DOHH2 (cell line): Measurements from ENCODE around the gene PEX3.

Experiments used
- H3F3A ChIP-seq: fragments of 200-600 bp; sonication (generic), shearing (Covaris generic); 2 replicates; pipeline ENCODE4 v1.6.0; 2016; ENCODE audit warnings: antibody characterized with exemption, mild to moderate bottlenecking; ENCODE audit not compliant: control insufficient read depth, insufficient read depth
- H3K27ac ChIP-seq: fragments of 200-600 bp; sonication (generic); 2 replicates; pipeline ENCODE4 v1.5.1; 2014; ENCODE audit warnings: low read depth, mild to moderate bottlenecking, low read length, moderate library complexity
- H3K27me3 ChIP-seq: fragments of 200-600 bp; sonication (generic); 2 replicates; pipeline ENCODE4 v1.6.1; 2014; ENCODE audit warnings: mild to moderate bottlenecking, low read length, mixed read lengths; ENCODE audit not compliant: control insufficient read depth
- H3K36me3 ChIP-seq: fragments of 200-600 bp; sonication (generic); 2 replicates; pipeline ENCODE4 v1.6.1; 2014; ENCODE audit warnings: mild to moderate bottlenecking, low read length, moderate library complexity, mixed read lengths; ENCODE audit not compliant: control insufficient read depth
- H3K4me1 ChIP-seq: fragments of 200-600 bp; sonication (generic); 2 replicates; pipeline ENCODE4 v1.6.1; 2014; ENCODE audit warnings: mild to moderate bottlenecking, low read length, mixed read lengths; ENCODE audit not compliant: control insufficient read depth
- H3K4me2 ChIP-seq: fragments of 200-600 bp; sonication (generic); 2 replicates; pipeline ENCODE4 v1.6.0; 2014; ENCODE audit warnings: mild to moderate bottlenecking, low read length, moderate library complexity
- H3K4me3 ChIP-seq: fragments of 200-600 bp; sonication (generic); 2 replicates; pipeline ENCODE4 v1.5.1; 2014; ENCODE audit warnings: mild to moderate bottlenecking, low read length, mixed read lengths
- H3K79me2 ChIP-seq: fragments of 200-600 bp; sonication (generic); 2 replicates; pipeline ENCODE4 v1.6.1; 2014; ENCODE audit warnings: mild to moderate bottlenecking, low read length, mixed read lengths; ENCODE audit not compliant: control insufficient read depth
- H3K9me2 ChIP-seq: fragments of 200-600 bp; sonication (generic); replicated peaks from 2 replicates; pipeline ENCODE4 v1.6.1; 2014; ENCODE audit warnings: mild to moderate bottlenecking, low read length, mixed read lengths; ENCODE audit not compliant: control insufficient read depth
- H3K9me3 ChIP-seq: fragments of 200-600 bp; sonication (generic); 2 replicates; pipeline ENCODE4 v1.6.1; 2014; ENCODE audit warnings: antibody characterized with exemption, low read length, mixed read lengths; ENCODE audit not compliant: control insufficient read depth, insufficient read depth
- H4K20me1 ChIP-seq: fragments of 200-600 bp; sonication (generic); 2 replicates; pipeline ENCODE4 v1.6.0; 2014; ENCODE audit warnings: low read depth, mild to moderate bottlenecking, antibody characterized with exemption, low read length, moderate library complexity; ENCODE audit not compliant: control insufficient read depth, insufficient read depth
- CTCF ChIP-seq: fragments of 200-600 bp; sonication (generic); IDR thresholded peaks from one replicate; pipeline ENCODE4 v1.5.1; 2014; ENCODE audit warnings: antibody characterized with exemption, mild to moderate bottlenecking, low read depth, low read length; ENCODE audit not compliant: poor library complexity, severe bottlenecking
- EZH2phosphoT487 ChIP-seq: fragments of 200-600 bp; sonication (generic); IDR thresholded peaks from 2 replicates; pipeline ENCODE4 v1.6.1; 2017; ENCODE audit warnings: borderline replicate concordance, mild to moderate bottlenecking, antibody characterized with exemption, low read length, moderate library complexity, mixed read lengths

Gene PEX3

GRCh38 chr6:143408151-143408786 is 42.3 kb upstream of the PEX3 start:
- Histone ChIP-seq H3K9me3 (no peaks in the 10 kb centered on the region), H3F3A (no peaks in the 10 kb centered on the region), H3K4me3 (no peak overlapping the region), H3K4me2 (no peak overlapping the region), H4K20me1 (no peaks in the 10 kb centered on the region), H3K27ac (no peak overlapping the region), H3K36me3 (no peaks in the 10 kb centered on the region), H3K4me1 (peaks cover 7% of the 10 kb centered on the region), H3K9me2 (no peaks in the 10 kb centered on the region), H3K79me2 (no peaks in the 10 kb centered on the region), H3K27me3 (no peaks in the 10 kb centered on the region)
- TF ChIP-seq CTCF, result no peak
- TF ChIP-seq EZH2phosphoT487, result no peak

GRCh38 chr6:143408787-143409162 is 41.8 kb upstream of the PEX3 start:
- H3K4me3 ChIP-seq, result no peak overlapping the region
- H3K4me1 ChIP-seq, result peaks cover 7% of the 10 kb centered on the region
- no peaks in the 10 kb centered on the region for H3F3A ChIP-seq
- no peak for TF ChIP-seq CTCF
- no peak for TF ChIP-seq EZH2phosphoT487
- no peak overlapping the region for H3K27ac ChIP-seq
- H3K9me3 ChIP-seq, result no peaks in the 10 kb centered on the region
- no peaks in the 10 kb centered on the region for H3K9me2 ChIP-seq
- H3K36me3 ChIP-seq, result no peaks in the 10 kb centered on the region
- H3K27me3 ChIP-seq, result no peaks in the 10 kb centered on the region
- H4K20me1 ChIP-seq, result no peaks in the 10 kb centered on the region
- H3K79me2 ChIP-seq, result no peaks in the 10 kb centered on the region
- no peak overlapping the region for H3K4me2 ChIP-seq

GRCh38 chr6:143410859-143411270 is 39.7 kb upstream of the PEX3 start:
- H3K9me2 ChIP-seq, result no peaks in the 10 kb centered on the region
- no peaks in the 10 kb centered on the region for H3K79me2 ChIP-seq
- no peak overlapping the region for H3K27ac ChIP-seq
- no peaks in the 10 kb centered on the region for H3K36me3 ChIP-seq
- no peak for TF ChIP-seq CTCF
- TF ChIP-seq EZH2phosphoT487, result no peak
- H3K27me3 ChIP-seq, result no peaks in the 10 kb centered on the region
- H3K4me1 ChIP-seq, result peaks cover 7% of the 10 kb centered on the region
- H3K9me3 ChIP-seq, result no peaks in the 10 kb centered on the region
- no peak overlapping the region for H3K4me3 ChIP-seq
- no peaks in the 10 kb centered on the region for H3F3A ChIP-seq
- H3K4me2 ChIP-seq, result no peak overlapping the region
- H4K20me1 ChIP-seq, result no peaks in the 10 kb centered on the region
